DMS153 (cell line): Measurements from ENCODE around the gene SCAF1.

Source experiments
- DNase-seq: peaks from one replicate; lab custom pipeline; 2025; lab: John Stamatoyannopoulos, UW

SCAF1 gene

DNA sequence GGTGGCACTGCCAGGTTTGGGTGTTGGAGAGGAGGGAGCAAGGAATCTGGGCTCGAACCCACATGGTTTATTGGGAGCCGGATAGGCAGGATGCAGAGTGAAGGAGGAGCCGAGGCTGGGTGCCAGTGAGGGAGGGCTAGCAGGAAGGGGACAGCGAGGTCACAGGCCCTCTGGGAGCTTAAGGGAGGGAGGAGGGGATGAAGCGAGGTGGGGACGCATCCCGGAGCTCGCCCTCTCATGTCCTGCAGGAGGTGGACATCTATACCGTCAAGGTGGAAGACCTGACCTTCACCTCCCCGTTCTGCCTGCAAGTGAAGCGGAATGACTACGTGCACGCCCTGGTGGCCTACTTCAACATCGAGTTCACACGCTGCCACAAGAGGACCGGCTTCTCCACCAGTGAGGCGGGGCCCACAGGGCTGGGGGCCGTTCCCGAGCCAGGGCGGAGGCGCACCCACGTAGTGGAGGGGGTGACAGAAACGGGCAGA, 43.9 kb downstream of the SCAF1 start:
- no peak for DNase-seq

- DNase-seq, result no peak
These were observed 44.6 kb downstream of the SCAF1 start for GRCh38 chr19:49686503-49687088.

DNA sequence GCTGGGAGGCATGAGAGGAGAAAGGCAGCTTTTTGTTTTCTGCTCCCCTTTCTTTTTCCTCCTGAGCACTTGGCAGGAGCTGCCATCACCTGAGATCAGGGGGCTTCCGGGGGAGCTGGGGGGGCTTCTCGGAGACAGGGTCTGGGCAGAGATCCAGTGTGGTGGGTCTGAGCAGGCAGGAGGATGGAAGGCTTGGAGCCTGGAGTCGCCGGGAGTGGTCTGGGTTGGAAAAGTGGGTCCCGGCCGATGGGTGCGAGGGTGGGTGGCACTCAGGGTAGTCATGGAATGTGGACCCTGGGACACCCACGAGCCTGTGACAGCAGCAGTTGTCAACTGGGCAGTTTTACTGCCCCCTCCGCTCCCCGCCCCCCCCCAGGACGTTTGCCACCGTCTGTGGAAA, 45.1 kb downstream of the SCAF1 start:
- no peak for DNase-seq

- DNase-seq, result no peak
These were observed 45.7 kb downstream of the SCAF1 start for GRCh38 chr19:49687566-49688316.

- DNase-seq, result no peak
These were observed 46.6 kb downstream of the SCAF1 start for GRCh38 chr19:49688531-49689132.

- peak; percentile 52 for DNase-seq
These were observed 47.4 kb downstream of the SCAF1 start, which contains the start of gene ADM5 for GRCh38 chr19:49689133-49690078. TSS of gene ADM5 (plus strand) at chr19:49689594. CDS start at chr19:49689838, 244 bp downstream.

GRCh38 chr19:49690079-49690655, 48.2 kb downstream of the SCAF1 start:
- DNase-seq, result no peak

GRCh38 chr19:49690656-49691242, 48.7 kb downstream of the SCAF1 start, which contains the start of gene CPT1C:
TSS of gene CPT1C (plus strand) at chr19:49691116. CDS start at chr19:49692253, 1,137 bp downstream.
- peak; percentile 84 for DNase-seq

GRCh38 chr19:49691243-49692146, 49.5 kb downstream of the SCAF1 start:
- peak; percentile 63 for DNase-seq

DNA sequence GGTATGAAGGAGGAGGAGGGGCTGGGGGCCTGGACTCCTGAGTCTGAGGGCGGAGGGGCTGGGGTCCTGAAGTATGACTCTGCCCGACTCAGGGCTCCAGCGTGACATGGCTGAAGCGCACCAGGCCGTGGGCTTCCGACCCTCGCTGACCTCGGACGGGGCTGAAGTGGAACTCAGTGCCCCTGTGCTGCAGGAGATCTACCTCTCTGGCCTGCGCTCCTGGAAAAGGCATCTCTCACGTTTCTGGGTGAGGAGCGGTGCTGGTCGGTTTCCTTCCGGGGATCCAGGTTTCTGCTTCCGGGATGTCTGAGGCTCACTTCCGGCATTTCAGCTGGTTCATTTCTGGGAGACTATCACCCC, 50.1 kb downstream of the SCAF1 start:
- no peak for DNase-seq

DNA sequence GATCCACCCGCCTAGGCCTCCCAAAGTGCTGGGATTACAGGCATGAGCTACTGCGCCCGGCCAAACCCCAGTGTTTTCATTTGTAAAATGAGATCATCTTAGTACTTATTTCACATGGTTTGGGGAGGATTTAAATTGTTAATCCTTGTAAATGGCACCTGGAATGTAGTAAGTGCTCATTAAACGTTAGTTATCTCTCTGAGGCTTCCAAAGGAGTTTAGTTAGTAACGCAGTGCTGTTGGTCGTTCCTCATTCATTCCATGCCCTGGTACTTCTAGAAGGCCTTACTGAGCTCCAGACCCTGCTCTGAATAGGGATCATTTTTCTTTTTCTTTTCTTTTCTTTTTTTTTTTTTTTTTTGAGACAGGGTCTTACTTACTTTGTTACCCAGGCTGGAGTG, 54.1 kb downstream of the SCAF1 start:
- no peak for DNase-seq

- DNase-seq, result no peak
These were observed 54.9 kb downstream of the SCAF1 start for GRCh38 chr19:49696865-49697264.

DNA sequence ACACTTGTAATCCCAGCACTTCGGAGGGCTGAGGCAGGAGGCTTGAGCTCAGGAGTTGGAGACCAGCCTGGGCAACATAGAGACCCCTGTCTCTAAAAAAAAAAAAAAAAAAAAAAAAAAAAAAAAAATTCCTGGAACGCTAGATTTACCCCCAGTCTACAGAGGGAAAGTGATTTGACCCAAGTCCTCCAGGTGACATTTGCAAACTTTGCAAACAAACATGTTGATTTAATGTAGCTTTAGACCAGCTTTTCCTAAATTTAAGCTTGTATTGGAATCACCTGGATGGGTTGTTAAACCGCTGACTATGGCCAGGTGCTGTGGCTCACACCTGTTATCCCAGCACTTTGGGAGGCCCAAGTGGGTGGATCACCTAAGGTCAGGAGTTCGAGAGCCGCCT, 57.4 kb downstream of the SCAF1 start:
- DNase-seq, result no peak

- no peak for DNase-seq
These were observed 58.6 kb downstream of the SCAF1 start for GRCh38 chr19:49700563-49700962.

- no peak for DNase-seq
These were observed 59.3 kb downstream of the SCAF1 start for GRCh38 chr19:49701271-49701786.

DNA sequence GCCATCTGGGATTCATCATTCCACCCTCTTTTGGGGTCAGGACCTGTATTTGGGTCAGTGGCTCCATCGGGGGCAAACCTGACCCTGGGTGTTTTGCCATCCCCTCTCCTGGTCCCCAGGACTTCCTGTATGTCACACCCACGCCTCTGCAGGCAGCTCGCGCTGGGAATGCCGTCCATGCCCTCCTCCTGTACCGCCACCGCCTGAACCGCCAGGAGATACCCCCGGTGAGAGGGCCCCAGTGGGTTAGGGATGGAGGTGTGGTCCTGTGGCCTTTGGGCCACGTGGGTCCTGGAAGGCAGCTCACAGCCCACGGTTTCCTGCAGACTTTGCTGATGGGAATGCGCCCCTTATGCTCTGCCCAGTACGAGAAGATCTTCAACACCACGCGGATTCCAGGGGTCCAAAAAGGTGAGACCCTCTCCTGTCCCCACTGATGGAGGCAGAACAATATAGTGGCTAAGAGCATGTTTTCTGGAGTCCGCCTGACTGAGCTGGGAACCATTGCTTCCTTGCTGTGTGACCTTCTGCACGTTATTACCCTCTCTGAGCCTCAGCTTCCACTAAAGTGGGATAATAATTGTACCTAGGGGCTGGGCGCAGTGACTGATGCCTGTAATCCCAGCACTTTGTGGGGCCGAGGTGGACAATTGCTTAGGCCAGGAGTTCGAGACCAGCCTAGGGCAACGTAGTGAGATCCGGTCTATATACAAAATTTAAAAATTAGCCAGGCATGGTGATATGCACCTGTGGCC, 63.1 kb downstream of the SCAF1 start:
- no peak for DNase-seq

DNA sequence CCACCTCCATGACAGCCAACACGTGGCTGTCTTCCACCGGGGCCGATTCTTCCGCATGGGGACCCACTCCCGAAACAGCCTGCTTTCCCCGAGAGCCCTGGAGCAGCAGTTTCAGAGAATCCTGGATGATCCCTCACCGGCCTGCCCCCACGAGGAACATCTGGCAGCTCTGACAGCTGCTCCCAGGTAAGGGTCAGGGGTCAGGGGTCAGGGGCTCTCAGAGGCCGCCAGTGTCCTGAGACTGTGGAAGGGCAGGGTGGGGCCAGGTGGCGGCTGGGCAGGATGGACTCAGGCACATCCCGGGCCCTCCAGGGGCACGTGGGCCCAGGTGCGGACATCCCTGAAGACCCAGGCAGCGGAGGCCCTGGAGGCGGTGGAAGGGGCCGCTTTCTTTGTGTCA, 63.9 kb downstream of the SCAF1 start:
- DNase-seq, result no peak
